ENCODE measurements around the gene ANKHD1.

The ANKHD1 gene

GRCh38 chr5:140551872-140552271, 150.2 kb downstream of the ANKHD1 start (continued):
- TF ChIP-seq PRDM2 (tag by site-specific recombination; IDR thresholded peaks at IDR 0.05; ENCODE audit: borderline replicate concordance) (no peak), ZNF239 (tag by site-specific recombination; IDR thresholded peaks at IDR 0.05) (no peak), ZNF37A (tag by site-specific recombination; IDR thresholded peaks at IDR 0.05) (no peak), ZNF707 (tag by site-specific recombination; IDR thresholded peaks at IDR 0.05) (no peak), ZNF580 (tag by site-specific recombination; IDR thresholded peaks at IDR 0.05) (no peak), GLIS1 (tag by site-specific recombination; IDR thresholded peaks at IDR 0.05) (no peak), SCRT1 (tag by site-specific recombination; IDR thresholded peaks at IDR 0.05; ENCODE audit: borderline replicate concordance) (no peak)

GRCh38 chr5:140553657-140554056, 152.0 kb downstream of the ANKHD1 start:
- ChIA-PET POLR2A (interaction anchor here (0.7 to 1.6 kb wide), 4 partner anchors 94 to 364 kb away, joined by 3 to 9 read pairs (median 5); partner anchors contain the start of genes IK and NDUFA2), CTCF (interaction anchor here (0.6 kb wide), 1 partner anchor 139 kb away, joined by 4 read pairs; no protein-coding TSS in a partner anchor)
- Histone ChIP-seq H3K4me1 (ENCODE audit: control insufficient read depth, insufficient read depth, low read length) (0 out of 2 replicates have a peak, but pooled peaks cover 4% of the 10 kb centered on the region), H3K9me3 (ENCODE audit: control insufficient read depth, insufficient read depth, low read depth, low read length) (no peaks in the 10 kb centered on the region), H3K4me3 (ENCODE audit: low read depth, low read length) (no peak overlapping the region), H3K36me3 (ENCODE audit: control insufficient read depth in 2 of 2, insufficient read depth in 1 of 2, low read length in 2 of 2) (peaks cover 0 to 64% of the 10 kb centered on the region in 2 experiments), H3K27ac (ENCODE audit: extremely low read depth, low read depth, low read length) (no peak overlapping the region)
- no peak for TF ChIP-seq CTCF (tag by site-specific recombination; IDR thresholded peaks at IDR 0.05)
- TF ChIP-seq SCRT2 (tag by site-specific recombination; IDR thresholded peaks at IDR 0.05) = 0 out of 2 replicates have a peak, but pooled peaks have one; percentile 52
- peak; percentile 22; the same call in 1 of the 2 replicates for TF ChIP-seq ZNF394 (tag by site-specific recombination; IDR thresholded peaks at IDR 0.05; ENCODE audit: borderline replicate concordance)

GRCh38 chr5:140554454-140554853, 152.8 kb downstream of the ANKHD1 start:
- ChIA-PET POLR2A (interaction anchor here (0.5 to 1.6 kb wide), 5 partner anchors 10 to 153 kb away, joined by 3 to 6 read pairs (median 4); partner anchors contain the start of genes IK and NDUFA2), CTCF (interaction anchor here (1.0 kb wide), 1 partner anchor 80 kb away, joined by 3 read pairs; no protein-coding TSS in a partner anchor)
- Histone ChIP-seq H3K36me3 (ENCODE audit: control insufficient read depth in 2 of 2, insufficient read depth in 1 of 2, low read length in 2 of 2) (peaks cover 0 to 59% of the 10 kb centered on the region in 2 experiments), H3K4me3 (ENCODE audit: low read depth, low read length) (no peak overlapping the region), H3K27ac (ENCODE audit: extremely low read depth, low read depth, low read length) (no peak overlapping the region), H3K9me3 (ENCODE audit: control insufficient read depth, insufficient read depth, low read depth, low read length) (no peaks in the 10 kb centered on the region), H3K4me1 (ENCODE audit: control insufficient read depth, insufficient read depth, low read length) (0 out of 2 replicates have a peak, but pooled peaks cover 4% of the 10 kb centered on the region)
- TF ChIP-seq ZNF239 (tag by site-specific recombination; IDR thresholded peaks at IDR 0.05) (no peak), KLF7 (tag by site-specific recombination; IDR thresholded peaks at IDR 0.05; ENCODE audit: borderline replicate concordance) (no peak), ZNF24 (tag by site-specific recombination; IDR thresholded peaks at IDR 0.05) (no peak), ZNF121 (tag by site-specific recombination; IDR thresholded peaks at IDR 0.05) (no peak), ZNF366 (tag by site-specific recombination; conservative IDR thresholded peaks at IDR 0.05) (no peak; the same call in 1 of the 2 replicates), REPIN1 (tag by site-specific recombination; IDR thresholded peaks at IDR 0.05; ENCODE audit: low read depth) (no peak), PRDM1 (tag by site-specific recombination; IDR thresholded peaks at IDR 0.05) (peak; percentile 86), GLIS1 (tag by site-specific recombination; IDR thresholded peaks at IDR 0.05) (no peak), ZNF585B (tag by site-specific recombination; IDR thresholded peaks at IDR 0.05) (no peak), ZNF214 (tag by site-specific recombination; IDR thresholded peaks at IDR 0.05; ENCODE audit: borderline replicate concordance) (no peak), KLF10 (tag by site-specific recombination; IDR thresholded peaks at IDR 0.05) (no peak), SP2 (tag by site-specific recombination; IDR thresholded peaks at IDR 0.05) (no peak), ZXDB (tag by site-specific recombination; IDR thresholded peaks at IDR 0.05) (0 out of 2 replicates have a peak, but pooled peaks have one; percentile 10), ZEB2 (tag by site-specific recombination; IDR thresholded peaks at IDR 0.05) (peak; percentile 39; the same call in 1 of the 2 replicates), CTCF (tag by site-specific recombination; IDR thresholded peaks at IDR 0.05) (no peak)

Data from HEK293 (cell line).